ENCODE data around the gene ZNF470.

DNA sequence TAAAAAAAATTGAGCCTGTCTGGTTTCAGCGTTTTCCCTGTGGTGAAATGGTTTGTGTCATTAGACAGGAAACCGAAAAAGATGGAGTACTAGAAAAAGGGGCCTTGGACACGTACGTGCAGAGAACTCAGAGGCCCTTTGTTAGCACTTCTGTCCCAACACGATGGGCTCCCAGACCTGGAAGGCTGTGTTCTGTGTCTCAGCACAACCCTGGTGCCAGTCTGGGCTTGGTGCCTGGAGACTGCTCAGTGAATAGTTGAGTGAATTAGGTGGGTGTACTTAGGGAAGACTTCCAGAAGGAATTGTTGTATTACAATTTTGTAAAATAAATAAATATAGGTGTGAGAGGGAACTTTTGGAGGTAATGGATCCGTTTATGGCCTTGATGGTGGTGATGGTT lies 36.6 kb downstream of the ZNF470 start:
- no peak for TF ChIP-seq EZH2 (IDR thresholded peaks at IDR 0.05)
- no peak for TF ChIP-seq FOXP2 (optimal IDR thresholded peaks at IDR 0.05; ENCODE audit: control extremely low read depth, extremely low read length, insufficient read depth)

All from SK-N-MC (cell line).